T1000 (cell line): ENCODE results near the gene BRPF3.

Experiments
- DNase-seq: peaks from one replicate; lab custom pipeline; 2025; ENCODE audit warnings: mixed read lengths; lab: John Stamatoyannopoulos, UW

Gene BRPF3

GRCh38 chr6:36196113-36196879 is at the start of gene BRPF3:
TSS of gene BRPF3 (plus strand) at chr6:36196744. CDS start at chr6:36200323, 3,579 bp downstream.
- DNase-seq: peak; percentile 66

DNA sequence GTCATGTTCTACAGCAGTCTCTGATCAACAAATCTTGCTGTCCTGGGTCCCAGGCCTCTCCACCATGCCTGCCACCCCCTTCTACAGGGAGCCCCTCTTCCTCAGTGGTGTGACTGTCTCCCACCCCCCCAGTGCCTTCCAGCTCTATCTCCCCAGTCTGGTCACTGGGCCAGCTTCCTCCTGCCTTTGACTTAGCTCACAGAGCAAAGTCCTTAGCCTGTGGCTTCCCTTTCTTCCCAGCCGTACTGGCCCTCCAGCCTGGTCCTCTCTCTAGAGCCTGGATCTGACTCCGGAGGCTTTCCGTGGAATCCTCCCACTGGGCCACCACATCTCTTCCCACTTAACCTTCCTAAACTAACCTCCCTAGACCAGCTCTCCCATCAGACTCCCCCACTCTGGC is 49.2 kb upstream of the BRPF3 start:
- DNase-seq: no peak

- DNase-seq: no peak
Measured at GRCh38 chr6:36149476-36149875, 47.1 kb upstream of the BRPF3 start.

DNA sequence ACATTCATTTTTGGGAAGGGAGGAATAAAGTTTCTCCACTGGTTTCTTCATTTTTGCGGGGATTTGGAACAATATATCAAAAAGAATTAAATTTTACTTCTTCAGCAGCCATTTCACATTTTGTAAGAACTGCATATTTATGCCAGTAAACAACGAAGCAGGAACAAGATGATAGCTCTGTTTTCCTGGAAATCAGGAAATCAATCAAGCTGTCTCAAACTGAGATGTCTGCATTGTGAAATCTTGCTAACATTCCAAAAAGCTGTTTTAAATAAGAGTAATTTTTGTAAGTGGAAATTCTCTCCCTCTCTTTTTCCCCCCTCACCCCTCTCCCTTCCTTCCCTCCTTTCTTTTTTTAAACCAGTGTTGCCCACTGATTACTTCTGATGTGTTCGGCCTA is 46.3 kb upstream of the BRPF3 start:
- no peak for DNase-seq

- no peak for DNase-seq
Measured at GRCh38 chr6:36154286-36154685, 42.3 kb upstream of the BRPF3 start.

DNA sequence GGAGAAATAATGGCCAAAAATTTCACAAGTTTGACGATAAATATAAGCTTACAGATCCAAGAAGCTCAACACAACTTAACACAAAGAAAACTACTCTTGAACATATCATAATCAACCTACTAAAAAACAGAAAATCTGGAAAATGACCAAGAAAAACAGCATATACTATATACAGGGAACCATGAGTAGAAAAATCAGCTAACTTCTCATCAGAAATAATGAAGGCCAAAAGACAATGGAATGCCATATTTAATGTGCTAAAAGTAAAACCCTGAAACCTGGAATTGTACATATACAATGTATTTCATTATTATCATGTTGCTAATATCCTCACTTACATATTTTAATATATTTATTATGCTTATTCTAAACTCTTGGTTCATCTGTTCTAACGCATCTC is 40.9 kb upstream of the BRPF3 start:
- DNase-seq: no peak

DNA sequence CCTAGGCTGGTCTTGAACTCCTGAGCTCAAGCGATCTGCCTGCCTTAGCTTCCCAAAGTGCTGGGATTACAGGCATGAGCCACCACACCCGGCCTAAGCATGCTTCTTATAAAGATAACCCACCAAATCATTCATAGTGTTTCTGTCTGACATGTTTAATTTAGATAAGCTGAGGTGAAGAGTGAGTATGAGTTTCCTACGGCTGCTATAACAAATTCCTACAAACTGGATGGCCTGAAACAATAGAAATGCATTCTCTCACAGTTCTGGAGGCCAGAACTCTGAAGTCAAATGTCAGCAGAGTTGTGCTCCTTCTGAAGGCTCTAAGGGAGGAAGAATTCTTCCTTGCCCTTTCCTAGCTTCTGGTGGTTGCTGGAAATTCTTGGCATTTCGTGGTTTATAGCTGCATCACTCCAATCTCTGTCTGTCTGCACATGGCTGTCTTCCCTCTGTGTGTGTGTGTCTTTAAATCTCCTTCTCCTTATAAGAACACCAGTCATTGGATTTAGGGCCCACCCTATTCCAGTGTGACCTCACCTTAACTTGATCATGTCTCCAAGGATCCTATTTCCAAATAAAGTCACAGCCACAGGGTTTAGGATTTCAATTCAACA is 36.3 kb upstream of the BRPF3 start:
- no peak for DNase-seq

DNA sequence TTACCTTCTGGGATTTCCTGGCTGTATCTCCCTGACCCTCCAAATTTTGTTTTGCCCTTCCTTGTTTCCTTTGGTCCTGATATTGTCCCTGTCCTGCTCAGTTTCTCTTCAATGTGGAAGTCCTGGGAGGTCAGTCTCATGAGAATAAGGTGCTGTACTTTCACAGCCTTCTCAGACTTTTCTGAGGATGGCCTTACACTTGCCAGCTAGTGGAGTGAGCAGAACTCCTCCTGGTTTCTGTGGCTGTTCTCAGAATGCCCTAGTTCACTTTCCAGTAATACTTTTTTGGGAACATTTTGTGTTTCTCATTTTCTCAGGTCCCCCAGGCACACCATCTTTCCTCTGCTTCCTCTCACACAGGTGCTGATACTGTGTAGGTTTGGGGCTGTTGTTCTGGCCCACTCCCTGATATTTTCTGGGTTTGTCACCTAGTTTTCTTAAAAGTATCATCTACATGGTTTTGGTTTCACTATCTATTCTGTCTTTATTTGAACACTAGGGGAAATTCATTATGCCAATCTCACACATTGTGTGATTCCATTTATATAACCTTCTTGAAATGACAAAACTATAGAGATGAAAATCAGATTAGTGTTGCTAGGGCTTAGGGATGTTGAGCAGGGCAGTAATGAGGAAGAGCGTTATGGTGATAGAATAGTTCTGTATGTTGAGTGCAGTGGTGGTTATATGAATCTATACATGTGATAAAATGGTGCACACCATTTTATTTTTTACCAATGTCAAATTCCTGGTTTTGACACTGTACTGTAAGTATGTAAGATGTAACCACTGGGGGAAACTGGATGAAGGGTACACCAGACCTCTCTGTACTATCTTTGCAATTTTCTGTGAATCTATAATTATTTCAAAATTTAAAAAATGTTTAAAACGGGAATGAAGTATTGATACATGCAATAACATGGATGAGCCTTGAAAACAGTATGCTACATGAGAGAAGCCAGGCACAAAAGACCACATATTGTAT is 27.2 kb upstream of the BRPF3 start:
- DNase-seq: no peak

DNA sequence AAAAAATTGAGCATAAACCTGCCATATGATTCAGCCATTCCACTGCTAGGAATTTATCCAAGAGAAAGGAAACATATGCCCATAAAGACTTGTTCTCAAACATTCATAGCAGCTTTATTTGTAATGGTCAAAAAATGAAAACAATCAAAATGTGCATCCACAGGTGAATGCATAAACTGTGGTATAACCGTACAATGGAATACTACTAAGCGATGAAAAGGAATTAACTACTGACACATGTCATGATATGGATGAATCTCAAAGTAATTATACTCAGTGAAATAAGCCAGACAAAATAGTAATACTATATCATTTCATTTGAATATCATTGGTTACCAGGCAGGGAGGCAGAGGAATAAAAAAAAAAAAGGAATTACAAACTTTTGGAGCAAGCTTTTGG is 25.8 kb upstream of the BRPF3 start:
- no peak for DNase-seq

DNA sequence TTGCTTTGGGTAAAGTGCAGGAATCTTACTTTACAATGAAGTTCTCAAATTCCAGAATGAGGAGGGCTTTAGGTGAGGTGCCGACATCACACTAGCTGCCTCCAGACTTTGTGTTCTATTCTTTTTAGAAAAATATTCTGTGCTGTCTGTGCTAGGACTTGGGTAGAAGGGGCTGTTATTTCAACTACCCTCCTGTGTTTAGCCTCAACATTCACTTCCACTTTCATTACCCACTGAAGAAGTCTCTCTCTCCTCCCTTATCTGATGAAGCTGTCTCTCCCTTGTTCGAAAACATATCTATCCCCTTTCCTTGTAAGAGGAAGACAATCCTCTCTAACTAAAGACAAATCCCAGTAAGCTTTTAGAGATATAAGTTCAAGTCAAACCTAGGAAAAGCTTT is 25.0 kb upstream of the BRPF3 start:
- DNase-seq: no peak

DNA sequence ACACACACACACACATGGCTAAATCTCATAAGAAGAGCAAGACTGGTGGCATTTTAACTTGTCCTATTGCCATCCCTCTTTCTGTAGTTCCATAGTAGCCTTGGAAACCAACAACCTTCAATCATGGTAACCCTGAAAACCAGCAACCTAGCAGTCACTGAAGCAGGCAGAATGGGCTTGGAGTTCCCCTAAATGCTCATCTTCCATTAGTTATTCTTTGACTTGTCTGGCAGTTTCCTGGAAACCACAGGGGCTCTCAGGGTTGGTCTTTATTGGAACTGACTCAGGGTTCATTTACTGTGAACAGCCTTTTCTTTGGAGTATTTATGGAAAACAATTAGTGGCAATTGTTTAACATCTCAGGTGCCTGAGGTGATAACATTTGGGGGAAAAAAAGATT is 19.4 kb upstream of the BRPF3 start:
- DNase-seq: no peak

GRCh38 chr6:36178544-36178943 is 18.0 kb upstream of the BRPF3 start:
- DNase-seq: no peak

DNA sequence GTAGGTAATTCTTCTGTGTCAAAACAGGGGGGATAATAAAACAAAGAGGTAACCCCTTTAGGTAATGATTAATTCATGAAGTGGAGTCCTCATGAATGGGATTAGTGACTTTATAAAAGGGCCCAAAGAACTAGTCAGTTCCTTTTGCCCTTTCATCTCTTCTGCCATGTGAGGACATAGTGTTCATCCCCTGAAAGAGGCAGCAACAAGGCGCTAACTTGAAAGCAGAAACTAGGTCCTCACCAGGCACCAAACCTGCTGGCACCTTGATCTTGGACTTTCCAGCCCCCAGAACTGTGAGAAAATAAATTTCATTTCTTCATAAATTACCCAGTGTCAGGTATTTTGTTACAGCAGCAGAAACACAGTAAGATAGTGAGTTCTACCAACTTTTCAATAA is 16.4 kb upstream of the BRPF3 start:
- DNase-seq: no peak

- DNase-seq: no peak
Measured at GRCh38 chr6:36184311-36184710, 12.2 kb upstream of the BRPF3 start.

GRCh38 chr6:36186199-36186598 is 10.3 kb upstream of the BRPF3 start:
- DNase-seq: no peak

GRCh38 chr6:36187446-36187845 is 9.1 kb upstream of the BRPF3 start:
- DNase-seq: no peak

GRCh38 chr6:36195471-36196112 is 952 bp upstream of the BRPF3 start:
- DNase-seq: no peak

DNA sequence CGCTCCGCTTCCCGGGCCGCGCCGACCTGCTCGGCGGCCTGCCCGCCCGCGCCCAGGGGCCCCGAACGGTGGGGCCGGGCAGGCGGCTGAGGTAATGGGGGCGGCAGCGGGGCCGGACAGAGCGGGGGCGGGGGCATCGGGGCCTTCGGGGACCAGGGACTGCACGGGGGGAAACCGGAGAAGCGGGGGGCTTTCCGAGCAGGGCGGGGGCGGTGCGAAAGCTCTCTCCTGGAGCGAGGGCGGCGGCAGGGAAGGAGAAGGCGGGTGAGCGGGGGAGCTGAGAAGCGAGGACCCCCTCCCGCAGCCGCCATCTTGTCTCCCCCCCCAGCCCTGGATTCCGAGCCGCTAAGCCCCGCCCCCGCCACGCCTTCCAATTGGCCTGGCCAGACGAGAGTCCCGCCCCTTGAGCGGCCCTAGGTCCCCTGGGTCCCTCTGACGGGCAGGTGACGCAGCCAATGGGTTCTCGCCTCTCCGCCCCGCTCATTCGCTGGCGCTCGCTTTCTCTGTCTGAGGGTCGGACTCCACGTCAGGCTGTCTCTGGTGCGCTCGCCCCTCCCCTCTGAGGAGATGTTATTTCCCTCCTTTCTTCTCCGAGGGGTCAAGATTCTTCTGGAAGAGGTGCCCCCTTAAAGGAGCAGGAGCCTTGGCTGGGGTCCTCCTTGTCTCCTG is 470 bp downstream of the BRPF3 start:
- peak; percentile 96 for DNase-seq

- DNase-seq: no peak
Measured at GRCh38 chr6:36197739-36198221, 1.2 kb downstream of the BRPF3 start.

- no peak for DNase-seq
Measured at GRCh38 chr6:36198986-36199385, 2.4 kb downstream of the BRPF3 start.

- DNase-seq: no peak
Measured at GRCh38 chr6:36200154-36200891, 3.8 kb downstream of the BRPF3 start.
